ENCODE results near the gene ZFP92.
A peak's percentile ranks its signal among the peaks of the same experiment; 100 is the strongest.

Gene ZFP92

GRCh38 chrX:153411255-153411987, at the start of gene ZFP92:
TSS of gene ZFP92 (plus strand) at chrX:153411472. CDS start at chrX:153418323, 6,851 bp downstream.
- peaks cover 3% of the 10 kb centered on the region for H3K4me1 ChIP-seq (ENCODE audit: control insufficient read depth, insufficient read depth, low read length)
- peak within 1 kb of the TSS; percentile 24 for H3K9ac ChIP-seq (ENCODE audit: low read length)
- peak within 1 kb of the TSS; percentile 55 for H3K4me3 ChIP-seq (ENCODE audit: low read length)
- no peaks in the 10 kb centered on the region for H3K36me3 ChIP-seq (ENCODE audit: control insufficient read depth, insufficient read depth, low read length)
- H3K27ac ChIP-seq (ENCODE audit: low read depth, low read length): no peak within 1 kb of the TSS
- H3K27me3 ChIP-seq (ENCODE audit: control insufficient read depth, insufficient read depth, low read length): peaks cover 6% of the 10 kb centered on the region

DNA sequence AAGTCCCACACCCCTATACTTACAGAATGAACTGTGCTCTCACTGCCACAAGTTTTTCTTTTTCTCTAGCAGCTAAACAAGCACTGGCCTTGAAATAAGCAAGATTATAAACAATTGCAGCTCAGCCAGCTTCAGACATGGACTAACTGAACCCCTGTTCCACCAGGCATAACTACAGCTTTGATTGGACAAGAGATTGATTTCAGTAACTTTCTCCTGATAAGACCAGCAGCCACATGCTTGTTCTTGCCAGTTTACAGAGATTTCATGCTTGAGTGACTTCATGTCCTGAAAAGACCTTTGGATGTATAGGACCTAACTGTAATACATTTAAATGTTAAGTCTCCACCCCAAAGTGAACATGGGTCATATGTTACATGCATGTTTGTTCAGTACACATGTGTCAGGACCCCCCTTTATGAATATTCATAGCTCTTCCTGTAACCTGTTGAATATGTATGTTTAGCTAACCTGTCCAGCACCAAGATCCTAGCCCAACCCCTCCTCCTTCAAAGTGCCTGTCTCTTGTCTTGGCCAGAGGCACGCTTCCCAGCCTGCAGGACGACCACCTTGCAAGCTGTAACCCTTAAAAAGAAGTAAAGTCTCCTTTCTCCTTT, 49.4 kb upstream of the ZFP92 start:
- H3K27ac ChIP-seq (ENCODE audit: low read depth, low read length): no peak overlapping the region

DNA sequence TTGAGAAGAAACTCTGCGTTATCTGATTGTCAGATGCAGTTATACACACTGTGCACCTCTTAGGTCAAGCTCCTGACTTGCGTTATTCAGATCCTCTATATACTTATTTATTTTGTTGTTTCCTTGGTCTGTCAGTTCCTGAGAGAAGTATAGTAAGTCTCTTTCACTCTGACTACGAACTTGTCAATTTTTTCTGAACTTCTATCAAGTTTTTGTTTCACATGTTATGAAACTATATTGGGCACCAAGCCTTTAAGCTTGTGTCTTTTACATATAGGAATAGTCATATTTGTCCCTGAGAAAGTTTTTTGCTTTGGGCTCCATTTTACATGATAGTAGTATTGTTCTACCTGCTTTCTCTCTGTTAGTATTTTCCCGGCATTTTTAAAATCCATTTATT, 45.6 kb upstream of the ZFP92 start:
- Histone ChIP-seq H3K9ac (ENCODE audit: low read length) (no peak overlapping the region), H3K27ac (ENCODE audit: low read depth, low read length) (no peak overlapping the region), H3K4me3 (ENCODE audit: low read length) (no peak overlapping the region), H3K4me1 (ENCODE audit: control insufficient read depth, insufficient read depth, low read length) (no peaks in the 10 kb centered on the region), H3K27me3 (ENCODE audit: control insufficient read depth, insufficient read depth, low read length) (no peaks in the 10 kb centered on the region), H3K36me3 (ENCODE audit: control insufficient read depth, insufficient read depth, low read length) (no peaks in the 10 kb centered on the region)

More for the DNA sequence above, 49.4 kb upstream of the ZFP92 start:
- H3K4me1 ChIP-seq (ENCODE audit: control insufficient read depth, insufficient read depth, low read length): no peaks in the 10 kb centered on the region
- no peak overlapping the region for H3K9ac ChIP-seq (ENCODE audit: low read length)
- no peaks in the 10 kb centered on the region for H3K27me3 ChIP-seq (ENCODE audit: control insufficient read depth, insufficient read depth, low read length)
- H3K36me3 ChIP-seq (ENCODE audit: control insufficient read depth, insufficient read depth, low read length): no peaks in the 10 kb centered on the region
- H3K4me3 ChIP-seq (ENCODE audit: low read length): no peak overlapping the region

DNA sequence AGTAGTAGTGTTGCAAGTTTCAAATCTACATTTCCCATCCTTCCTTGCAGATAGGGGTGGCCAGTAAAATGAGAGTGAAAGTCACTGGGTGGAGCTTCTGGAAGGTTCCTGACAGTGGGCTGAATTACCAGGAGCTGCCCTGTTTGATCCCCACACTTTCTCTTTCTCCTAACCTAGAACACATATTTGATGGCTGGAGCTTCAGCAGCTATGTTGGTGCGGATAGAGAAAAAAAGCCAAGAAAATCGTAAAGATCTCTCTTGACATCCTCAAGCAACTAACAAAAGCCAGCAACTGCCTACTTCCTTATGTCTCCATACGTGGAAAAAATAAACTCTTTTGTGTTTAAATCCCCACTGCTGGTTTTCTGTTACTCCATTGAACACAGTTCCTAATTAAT, 45.2 kb upstream of the ZFP92 start:
- Histone ChIP-seq H3K27ac (ENCODE audit: low read depth, low read length) (no peak overlapping the region), H3K27me3 (ENCODE audit: control insufficient read depth, insufficient read depth, low read length) (no peaks in the 10 kb centered on the region), H3K9ac (ENCODE audit: low read length) (no peak overlapping the region), H3K36me3 (ENCODE audit: control insufficient read depth, insufficient read depth, low read length) (no peaks in the 10 kb centered on the region), H3K4me1 (ENCODE audit: control insufficient read depth, insufficient read depth, low read length) (no peaks in the 10 kb centered on the region), H3K4me3 (ENCODE audit: low read length) (no peak overlapping the region)

- no peak overlapping the region for H3K9ac ChIP-seq (ENCODE audit: low read length)
- no peaks in the 10 kb centered on the region for H3K27me3 ChIP-seq (ENCODE audit: control insufficient read depth, insufficient read depth, low read length)
- no peak overlapping the region for H3K27ac ChIP-seq (ENCODE audit: low read depth, low read length)
- no peaks in the 10 kb centered on the region for H3K4me1 ChIP-seq (ENCODE audit: control insufficient read depth, insufficient read depth, low read length)
- H3K4me3 ChIP-seq (ENCODE audit: low read length): no peak overlapping the region
- no peaks in the 10 kb centered on the region for H3K36me3 ChIP-seq (ENCODE audit: control insufficient read depth, insufficient read depth, low read length)
Observed at GRCh38 chrX:153366878-153367538, 44.3 kb upstream of the ZFP92 start.

GRCh38 chrX:153370293-153371055, 40.8 kb upstream of the ZFP92 start:
- Histone ChIP-seq H3K9ac (ENCODE audit: low read length) (no peak overlapping the region), H3K27ac (ENCODE audit: low read depth, low read length) (no peak overlapping the region), H3K4me1 (ENCODE audit: control insufficient read depth, insufficient read depth, low read length) (no peaks in the 10 kb centered on the region), H3K4me3 (ENCODE audit: low read length) (no peak overlapping the region), H3K27me3 (ENCODE audit: control insufficient read depth, insufficient read depth, low read length) (no peaks in the 10 kb centered on the region), H3K36me3 (ENCODE audit: control insufficient read depth, insufficient read depth, low read length) (no peaks in the 10 kb centered on the region)

GRCh38 chrX:153371256-153371655, 40.0 kb upstream of the ZFP92 start:
- Histone ChIP-seq H3K4me3 (ENCODE audit: low read length) (no peak overlapping the region), H3K27me3 (ENCODE audit: control insufficient read depth, insufficient read depth, low read length) (no peaks in the 10 kb centered on the region), H3K4me1 (ENCODE audit: control insufficient read depth, insufficient read depth, low read length) (no peaks in the 10 kb centered on the region), H3K36me3 (ENCODE audit: control insufficient read depth, insufficient read depth, low read length) (no peaks in the 10 kb centered on the region), H3K27ac (ENCODE audit: low read depth, low read length) (no peak overlapping the region), H3K9ac (ENCODE audit: low read length) (no peak overlapping the region)

DNA sequence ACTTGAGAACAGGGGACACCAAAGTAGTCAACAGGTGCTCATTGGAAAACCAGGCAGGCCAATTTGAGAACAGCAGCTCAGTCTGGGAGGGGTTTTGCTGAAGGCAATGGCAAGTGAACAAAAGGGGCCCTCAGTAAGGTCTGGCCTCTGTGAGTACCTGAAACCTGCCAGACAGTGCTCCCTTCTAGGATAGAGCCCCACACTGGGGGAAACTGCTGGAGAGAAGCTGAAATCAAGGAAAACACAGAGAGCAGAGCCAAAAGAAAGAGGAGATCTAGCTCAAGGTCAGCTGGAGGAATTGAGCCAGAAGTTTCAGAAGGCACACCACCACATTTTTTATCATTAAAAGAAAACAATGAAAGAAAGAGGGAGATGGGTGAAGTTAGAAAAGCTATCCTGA, 38.3 kb upstream of the ZFP92 start:
- no peak overlapping the region for H3K9ac ChIP-seq (ENCODE audit: low read length)
- H3K4me1 ChIP-seq (ENCODE audit: control insufficient read depth, insufficient read depth, low read length): no peaks in the 10 kb centered on the region
- H3K27ac ChIP-seq (ENCODE audit: low read depth, low read length): no peak overlapping the region
- H3K4me3 ChIP-seq (ENCODE audit: low read length): no peak overlapping the region
- no peaks in the 10 kb centered on the region for H3K27me3 ChIP-seq (ENCODE audit: control insufficient read depth, insufficient read depth, low read length)
- H3K36me3 ChIP-seq (ENCODE audit: control insufficient read depth, insufficient read depth, low read length): no peaks in the 10 kb centered on the region

DNA sequence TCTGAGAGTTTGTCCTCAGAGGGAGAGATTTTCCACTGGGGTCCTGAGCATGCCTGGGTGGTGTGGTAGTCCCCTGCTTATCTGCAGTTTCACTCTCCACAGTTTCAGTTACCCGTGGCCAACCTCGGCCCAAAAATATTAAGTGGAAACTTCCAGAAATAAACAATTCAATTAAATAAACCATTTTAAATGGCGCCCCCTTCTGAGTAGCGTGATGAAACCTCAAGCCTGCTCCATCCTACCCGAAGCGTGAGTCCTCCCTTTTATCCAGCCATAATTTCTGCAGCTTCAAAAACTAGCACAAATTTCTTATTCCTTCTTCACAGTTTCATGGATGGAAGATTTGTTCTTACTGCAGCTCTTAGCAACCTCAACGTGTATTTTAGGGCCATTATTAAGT, 36.8 kb upstream of the ZFP92 start:
- Histone ChIP-seq H3K36me3 (ENCODE audit: control insufficient read depth, insufficient read depth, low read length) (no peaks in the 10 kb centered on the region), H3K27ac (ENCODE audit: low read depth, low read length) (no peak overlapping the region), H3K4me1 (ENCODE audit: control insufficient read depth, insufficient read depth, low read length) (no peaks in the 10 kb centered on the region), H3K4me3 (ENCODE audit: low read length) (no peak overlapping the region), H3K9ac (ENCODE audit: low read length) (no peak overlapping the region), H3K27me3 (ENCODE audit: control insufficient read depth, insufficient read depth, low read length) (no peaks in the 10 kb centered on the region)

- Histone ChIP-seq H3K4me3 (ENCODE audit: low read length) (no peak overlapping the region), H3K27me3 (ENCODE audit: control insufficient read depth, insufficient read depth, low read length) (no peaks in the 10 kb centered on the region)
Observed at GRCh38 chrX:153375571-153375970, 35.7 kb upstream of the ZFP92 start.

DNA sequence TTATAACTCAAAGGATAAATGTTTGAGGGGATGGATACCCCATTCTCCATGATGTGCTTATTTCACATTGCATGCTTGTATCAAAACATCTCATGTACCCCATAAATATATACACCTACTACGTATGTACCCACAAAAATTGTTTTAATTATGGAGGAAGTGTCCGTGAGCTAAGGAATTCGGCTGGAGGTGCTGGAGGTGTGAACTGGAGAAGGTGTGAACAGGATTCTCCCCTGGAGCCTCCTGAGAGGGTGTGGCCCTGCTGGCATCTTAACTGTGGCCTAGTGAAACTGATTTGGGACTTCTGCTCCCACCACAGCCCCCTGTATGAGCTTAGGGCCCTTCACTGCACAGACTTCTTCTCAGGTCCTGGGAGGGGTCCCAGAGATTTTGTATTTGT, 33.5 kb upstream of the ZFP92 start:
- no peaks in the 10 kb centered on the region for H3K4me1 ChIP-seq (ENCODE audit: control insufficient read depth, insufficient read depth, low read length)
- no peaks in the 10 kb centered on the region for H3K36me3 ChIP-seq (ENCODE audit: control insufficient read depth, insufficient read depth, low read length)
- no peaks in the 10 kb centered on the region for H3K27me3 ChIP-seq (ENCODE audit: control insufficient read depth, insufficient read depth, low read length)
- H3K27ac ChIP-seq (ENCODE audit: low read depth, low read length): no peak overlapping the region
- H3K9ac ChIP-seq (ENCODE audit: low read length): no peak overlapping the region
- H3K4me3 ChIP-seq (ENCODE audit: low read length): no peak overlapping the region

More at GRCh38 chrX:153375571-153375970, 35.7 kb upstream of the ZFP92 start:
- Histone ChIP-seq H3K4me1 (ENCODE audit: control insufficient read depth, insufficient read depth, low read length) (no peaks in the 10 kb centered on the region), H3K27ac (ENCODE audit: low read depth, low read length) (no peak overlapping the region), H3K9ac (ENCODE audit: low read length) (no peak overlapping the region), H3K36me3 (ENCODE audit: control insufficient read depth, insufficient read depth, low read length) (no peaks in the 10 kb centered on the region)

GRCh38 chrX:153378607-153379006, 32.7 kb upstream of the ZFP92 start:
- Histone ChIP-seq H3K4me3 (ENCODE audit: low read length) (no peak overlapping the region), H3K27ac (ENCODE audit: low read depth, low read length) (no peak overlapping the region), H3K36me3 (ENCODE audit: control insufficient read depth, insufficient read depth, low read length) (no peaks in the 10 kb centered on the region), H3K9ac (ENCODE audit: low read length) (no peak overlapping the region), H3K4me1 (ENCODE audit: control insufficient read depth, insufficient read depth, low read length) (no peaks in the 10 kb centered on the region), H3K27me3 (ENCODE audit: control insufficient read depth, insufficient read depth, low read length) (peaks cover 3% of the 10 kb centered on the region)
